HepG2 (cell line): ENCODE results near the gene STK17A. TPM values are rescaled to one million over a fixed set of nuclear protein-coding genes. Genes with fewer than 3 reads are reported as not detected.

ENCODE experiments used
- MED1 ChIP-seq: sonication (generic); formaldehyde crosslinking; IDR thresholded peaks from 2 replicates; pipeline ENCODE4 v1.4.0; 2020; ENCODE audit warnings: missing genetic modification reagents
- PPARG ChIP-seq: conservative IDR thresholded peaks from 2 replicates; pipeline ENCODE4 v1.6.1; 2016; ENCODE audit warnings: missing biosample characterization, missing genetic modification reagents
- RARA ChIP-seq: IDR thresholded peaks from 2 replicates; pipeline ENCODE4 v1.6.1; 2016; ENCODE audit warnings: missing genetic modification reagents, missing compliant biosample characterization
- polyA plus RNA-seq, 8 experiments: library from polyadenylated mRNA; depleted of rRNA in 3 of 8; stranded (reverse) in 7 of 8; unstranded in 1 of 8; fragments of >200 nt; fragmentation: Illumina TruSeq in 4 of 8; extraction: Trizol in 4 of 8; gene quantifications; 2 replicates each; pipeline versions ENCODE4 v1.2.1 to v1.2.3, GENCODE V29; 2011 to 2016; ENCODE audit warnings: low read depth in 4 of 8, missing spikeins in 1 of 8, mixed read lengths in 1 of 8; ENCODE audit not compliant: insufficient read depth in 1 of 8
- total RNA-seq, 5 experiments: library from RNA; depleted of rRNA; stranded (reverse); fragments of >200 nt; fragmentation: Illumina TruSeq; extraction: Trizol; gene quantifications; 2 replicates each; pipeline ENCODE4 v1.2.3, GENCODE V29; 2016; ENCODE audit warnings: low read depth in 1 of 5
- TF ChIP-seq, protein P1 (sequence below), 2 experiments: fragments of 450-650 bp in 1 of 2; sonication (generic) in 1 of 2; formaldehyde crosslinking in 1 of 2; IDR thresholded peaks; 2 replicates each; pipeline versions ENCODE4 v1.6.1 to v1.8.0; 2016 to 2022; ENCODE audit warnings: antibody characterized with exemption in 1 of 2, mild to moderate bottlenecking in 1 of 2, missing genetic modification reagents in 1 of 2
- TF ChIP-seq, protein P2 (sequence below): IDR thresholded peaks from 2 replicates; pipeline ENCODE4 v1.4.0; 2020; ENCODE audit warnings: mild to moderate bottlenecking, missing genetic modification reagents

STK17A gene
- total and polyA plus RNA-seq, 2 of the 13 experiments (the other 11 are each of a cell fraction or from before 2014, with no cell fraction given), result 18.6 to 24.3 TPM

DNA sequence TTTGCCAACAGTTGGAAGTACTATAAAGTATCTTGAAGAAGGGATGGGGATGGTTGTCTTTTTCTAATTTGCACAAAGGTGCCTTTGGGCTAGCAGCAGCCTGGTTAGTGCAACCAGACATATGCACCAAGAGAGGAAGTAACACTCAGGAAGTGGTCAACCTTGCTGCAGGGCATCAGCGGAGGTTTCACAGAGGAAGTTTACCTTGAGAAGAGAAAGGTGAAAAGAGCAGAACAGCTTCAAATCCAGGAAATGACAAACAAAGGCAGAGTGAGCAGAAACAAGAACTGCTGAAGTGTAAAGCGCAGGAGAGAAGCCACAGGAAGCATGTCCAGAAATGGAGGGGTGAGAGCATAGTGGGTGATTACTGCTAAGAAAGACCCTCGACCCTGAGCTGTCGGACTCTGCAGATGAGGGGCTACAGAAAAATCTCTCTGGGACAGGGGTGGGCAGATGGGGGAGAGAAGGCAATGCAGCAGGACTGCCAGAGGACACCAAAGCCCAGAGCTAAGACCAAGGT is 66.9 kb downstream of the STK17A start (continued):
- 0 out of 2 replicates have a peak, but pooled peaks have one; percentile 51 for TF ChIP-seq MED1
- TF ChIP-seq, protein P1, sequence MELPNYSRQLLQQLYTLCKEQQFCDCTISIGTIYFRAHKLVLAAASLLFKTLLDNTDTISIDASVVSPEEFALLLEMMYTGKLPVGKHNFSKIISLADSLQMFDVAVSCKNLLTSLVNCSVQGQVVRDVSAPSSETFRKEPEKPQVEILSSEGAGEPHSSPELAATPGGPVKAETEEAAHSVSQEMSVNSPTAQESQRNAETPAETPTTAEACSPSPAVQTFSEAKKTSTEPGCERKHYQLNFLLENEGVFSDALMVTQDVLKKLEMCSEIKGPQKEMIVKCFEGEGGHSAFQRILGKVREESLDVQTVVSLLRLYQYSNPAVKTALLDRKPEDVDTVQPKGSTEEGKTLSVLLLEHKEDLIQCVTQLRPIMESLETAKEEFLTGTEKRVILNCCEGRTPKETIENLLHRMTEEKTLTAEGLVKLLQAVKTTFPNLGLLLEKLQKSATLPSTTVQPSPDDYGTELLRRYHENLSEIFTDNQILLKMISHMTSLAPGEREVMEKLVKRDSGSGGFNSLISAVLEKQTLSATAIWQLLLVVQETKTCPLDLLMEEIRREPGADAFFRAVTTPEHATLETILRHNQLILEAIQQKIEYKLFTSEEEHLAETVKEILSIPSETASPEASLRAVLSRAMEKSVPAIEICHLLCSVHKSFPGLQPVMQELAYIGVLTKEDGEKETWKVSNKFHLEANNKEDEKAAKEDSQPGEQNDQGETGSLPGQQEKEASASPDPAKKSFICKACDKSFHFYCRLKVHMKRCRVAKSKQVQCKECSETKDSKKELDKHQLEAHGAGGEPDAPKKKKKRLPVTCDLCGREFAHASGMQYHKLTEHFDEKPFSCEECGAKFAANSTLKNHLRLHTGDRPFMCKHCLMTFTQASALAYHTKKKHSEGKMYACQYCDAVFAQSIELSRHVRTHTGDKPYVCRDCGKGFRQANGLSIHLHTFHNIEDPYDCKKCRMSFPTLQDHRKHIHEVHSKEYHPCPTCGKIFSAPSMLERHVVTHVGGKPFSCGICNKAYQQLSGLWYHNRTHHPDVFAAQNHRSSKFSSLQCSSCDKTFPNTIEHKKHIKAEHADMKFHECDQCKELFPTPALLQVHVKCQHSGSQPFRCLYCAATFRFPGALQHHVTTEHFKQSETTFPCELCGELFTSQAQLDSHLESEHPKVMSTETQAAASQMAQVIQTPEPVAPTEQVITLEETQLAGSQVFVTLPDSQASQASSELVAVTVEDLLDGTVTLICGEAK (IDR thresholded peaks at IDR 0.05), result no peak
- TF ChIP-seq, protein P1 (CRISPR knock-in tag; IDR thresholded peaks at IDR 0.05), result no peak
- TF ChIP-seq, protein P2, sequence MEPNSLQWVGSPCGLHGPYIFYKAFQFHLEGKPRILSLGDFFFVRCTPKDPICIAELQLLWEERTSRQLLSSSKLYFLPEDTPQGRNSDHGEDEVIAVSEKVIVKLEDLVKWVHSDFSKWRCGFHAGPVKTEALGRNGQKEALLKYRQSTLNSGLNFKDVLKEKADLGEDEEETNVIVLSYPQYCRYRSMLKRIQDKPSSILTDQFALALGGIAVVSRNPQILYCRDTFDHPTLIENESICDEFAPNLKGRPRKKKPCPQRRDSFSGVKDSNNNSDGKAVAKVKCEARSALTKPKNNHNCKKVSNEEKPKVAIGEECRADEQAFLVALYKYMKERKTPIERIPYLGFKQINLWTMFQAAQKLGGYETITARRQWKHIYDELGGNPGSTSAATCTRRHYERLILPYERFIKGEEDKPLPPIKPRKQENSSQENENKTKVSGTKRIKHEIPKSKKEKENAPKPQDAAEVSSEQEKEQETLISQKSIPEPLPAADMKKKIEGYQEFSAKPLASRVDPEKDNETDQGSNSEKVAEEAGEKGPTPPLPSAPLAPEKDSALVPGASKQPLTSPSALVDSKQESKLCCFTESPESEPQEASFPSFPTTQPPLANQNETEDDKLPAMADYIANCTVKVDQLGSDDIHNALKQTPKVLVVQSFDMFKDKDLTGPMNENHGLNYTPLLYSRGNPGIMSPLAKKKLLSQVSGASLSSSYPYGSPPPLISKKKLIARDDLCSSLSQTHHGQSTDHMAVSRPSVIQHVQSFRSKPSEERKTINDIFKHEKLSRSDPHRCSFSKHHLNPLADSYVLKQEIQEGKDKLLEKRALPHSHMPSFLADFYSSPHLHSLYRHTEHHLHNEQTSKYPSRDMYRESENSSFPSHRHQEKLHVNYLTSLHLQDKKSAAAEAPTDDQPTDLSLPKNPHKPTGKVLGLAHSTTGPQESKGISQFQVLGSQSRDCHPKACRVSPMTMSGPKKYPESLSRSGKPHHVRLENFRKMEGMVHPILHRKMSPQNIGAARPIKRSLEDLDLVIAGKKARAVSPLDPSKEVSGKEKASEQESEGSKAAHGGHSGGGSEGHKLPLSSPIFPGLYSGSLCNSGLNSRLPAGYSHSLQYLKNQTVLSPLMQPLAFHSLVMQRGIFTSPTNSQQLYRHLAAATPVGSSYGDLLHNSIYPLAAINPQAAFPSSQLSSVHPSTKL (CRISPR knock-in tag), result peak; percentile 15; the same call in 1 of the 2 replicates
- peak; percentile 50 for TF ChIP-seq RARA (CRISPR knock-in tag)
- 0 out of 2 replicates have a peak, but pooled peaks have one; percentile 24 for TF ChIP-seq PPARG (CRISPR knock-in tag)
